CD4-positive, alpha-beta T cell treated with Interleukin-15 for 1 hour (primary cell): ENCODE results near the gene DBN1.

ENCODE experiments used
- DNase-seq: peaks from one replicate; pipeline ENCODE4 v3.0.0-alpha.2; 2020

DBN1 gene

DNA sequence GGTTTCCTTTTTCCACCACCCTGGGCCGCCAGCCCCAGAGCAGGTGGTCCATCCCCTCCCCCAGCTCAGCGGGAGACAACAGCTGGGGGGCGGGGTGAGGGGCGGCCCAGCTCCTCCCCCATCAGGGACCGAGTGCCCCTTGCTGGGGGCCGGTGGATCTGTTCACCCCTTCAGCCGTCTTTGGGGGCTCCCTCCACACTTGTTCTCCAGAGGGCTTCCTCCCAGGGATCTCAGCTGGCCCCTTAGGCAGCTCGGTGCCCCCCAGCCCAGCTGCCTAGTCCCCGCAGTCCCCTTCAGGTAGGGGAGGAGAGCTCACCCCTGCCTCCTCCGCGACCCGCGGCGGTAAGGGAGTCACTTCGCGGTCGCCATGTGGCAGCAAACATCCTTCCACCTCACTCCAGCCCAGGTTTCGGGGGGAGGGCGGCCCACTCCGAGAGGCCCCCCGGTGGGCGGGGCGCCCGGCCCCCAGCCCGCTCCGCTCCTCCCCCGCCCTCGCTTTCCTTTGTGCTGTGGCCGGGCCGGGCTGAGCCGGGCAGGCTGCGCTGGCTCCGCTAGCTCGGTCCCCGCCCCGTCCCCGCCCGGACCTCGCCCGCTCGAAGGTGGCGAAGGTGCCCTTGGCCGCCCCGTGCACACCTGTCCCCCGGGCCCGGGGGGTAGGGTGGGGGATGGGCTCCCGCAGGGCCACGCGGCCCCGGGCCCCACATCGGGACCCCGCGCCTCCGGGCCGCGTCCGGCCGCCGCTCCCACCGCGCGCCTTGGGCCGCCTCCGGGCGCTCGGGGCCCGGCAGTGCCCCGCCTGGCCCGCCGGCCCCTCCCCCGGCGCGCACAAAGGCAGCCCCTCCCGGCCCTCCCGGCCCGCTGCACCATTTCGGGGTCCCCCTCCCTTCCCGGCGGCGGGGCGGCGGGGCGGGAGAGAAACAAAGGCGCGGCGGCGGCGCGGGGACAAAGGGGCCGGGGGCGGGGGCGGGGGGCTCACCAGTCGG lies 683 bp downstream of the DBN1 start:
- DNase-seq: peak; percentile 69

DNA sequence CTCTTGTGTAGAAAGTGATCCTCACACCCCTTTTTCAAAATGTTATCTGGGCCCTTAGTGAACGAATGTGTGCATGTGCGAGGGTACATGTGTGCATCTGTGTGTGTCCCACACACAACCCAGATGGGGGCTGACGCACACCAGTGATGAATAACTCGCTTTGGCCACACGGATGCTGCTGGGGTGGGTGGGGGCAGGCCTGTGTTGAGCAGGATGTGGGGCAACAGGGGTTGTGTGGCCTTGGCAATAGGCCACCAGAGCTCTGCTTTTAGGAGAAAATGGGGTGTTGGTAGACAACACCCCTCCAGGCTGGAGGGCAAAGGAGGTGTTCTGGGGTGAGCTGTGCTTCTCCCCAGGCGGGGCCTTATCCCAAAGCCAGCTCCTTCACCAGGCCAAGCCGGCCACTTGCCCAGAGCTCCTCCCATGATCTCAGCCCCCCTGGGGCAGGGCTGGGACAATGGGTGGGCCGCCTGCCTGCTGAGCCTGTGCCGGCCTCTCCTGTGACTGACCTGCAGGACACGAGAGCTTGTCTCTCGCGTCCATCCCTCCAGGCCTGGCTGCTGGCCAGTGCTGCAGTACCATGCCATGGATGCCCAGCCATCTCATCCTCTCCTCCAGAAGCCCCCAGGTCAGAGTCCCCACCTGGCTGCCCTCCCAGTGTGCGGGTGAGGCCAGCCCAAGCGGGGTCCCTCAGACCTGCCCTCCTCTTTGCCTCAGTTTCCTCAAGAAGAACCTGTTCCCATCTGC lies 1.7 kb downstream of the DBN1 start:
- peak; percentile 38 for DNase-seq

DNA sequence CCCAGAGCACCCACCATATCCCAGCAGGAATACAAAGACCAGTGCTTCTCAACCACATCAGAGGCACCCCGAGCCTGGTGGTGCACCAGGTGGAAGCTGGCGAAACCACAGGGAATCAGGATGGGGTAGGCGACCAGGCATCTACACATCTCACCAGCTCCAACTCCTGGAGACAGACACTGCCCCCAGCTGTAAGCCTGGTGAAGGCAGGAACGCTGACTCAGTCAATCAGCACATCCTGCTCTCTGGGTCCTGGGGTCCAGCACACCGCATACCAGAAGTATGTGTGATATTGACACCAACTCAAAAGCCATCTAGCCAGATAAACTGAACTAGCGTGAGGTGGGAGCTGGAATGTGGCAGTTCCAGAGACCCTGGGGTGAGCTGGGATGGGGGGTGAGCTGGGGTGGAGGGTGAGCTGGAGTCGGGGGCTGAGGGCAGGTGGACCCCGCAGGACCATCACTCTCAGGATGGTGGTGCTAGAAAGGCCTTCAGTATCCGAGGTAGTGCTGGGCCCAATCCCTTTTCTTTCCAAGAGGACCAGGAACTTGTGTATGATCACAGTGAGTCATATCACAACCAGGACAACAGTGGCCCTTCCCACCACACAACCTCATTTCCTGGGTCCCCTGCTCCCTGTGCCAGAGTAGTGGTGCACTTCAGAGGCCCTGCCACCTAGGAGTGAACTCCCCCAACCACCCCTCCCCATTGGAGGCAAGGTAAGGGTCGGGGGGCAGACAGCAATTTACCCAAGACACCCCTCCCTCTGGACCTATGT lies 2.5 kb downstream of the DBN1 start:
- DNase-seq: no peak

DNA sequence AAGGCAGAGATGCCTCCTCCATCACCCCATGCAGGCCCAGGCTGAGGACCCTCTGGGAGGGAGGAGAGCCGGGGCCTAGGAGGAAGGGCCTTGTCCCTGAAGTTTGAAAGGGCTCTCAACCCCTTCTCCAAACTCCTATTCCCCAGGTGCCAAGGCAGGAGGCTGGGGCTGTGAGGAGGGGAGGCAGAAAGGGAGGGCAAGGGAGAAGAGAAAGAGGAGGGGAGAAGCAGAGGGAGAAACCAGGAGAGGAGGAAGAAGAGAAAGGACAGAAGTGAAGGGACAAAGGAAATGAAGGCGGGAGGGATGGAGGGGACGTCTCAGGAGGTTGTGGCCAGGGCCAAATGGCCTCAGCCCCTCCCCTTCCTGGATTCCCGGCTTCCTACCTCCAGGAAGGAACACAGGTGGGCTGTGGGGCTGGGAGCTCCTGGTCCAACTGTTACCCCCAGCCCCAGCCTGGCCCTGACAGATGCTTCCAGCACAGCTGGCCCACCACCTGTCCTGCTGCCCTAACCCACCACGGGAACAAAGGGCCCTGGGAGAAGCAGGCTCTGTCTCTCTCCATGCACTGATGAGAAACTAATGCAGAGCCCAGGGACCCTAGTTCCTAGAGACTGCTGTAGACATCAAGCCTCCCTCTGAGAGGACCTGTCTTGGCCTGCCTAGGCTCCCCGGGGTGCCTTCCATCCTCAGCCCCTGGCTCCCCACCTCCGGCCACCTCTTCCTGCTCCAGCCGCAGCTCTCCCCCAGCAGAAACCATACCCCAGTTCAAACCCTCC lies 3.5 kb downstream of the DBN1 start:
- DNase-seq: no peak

DNA sequence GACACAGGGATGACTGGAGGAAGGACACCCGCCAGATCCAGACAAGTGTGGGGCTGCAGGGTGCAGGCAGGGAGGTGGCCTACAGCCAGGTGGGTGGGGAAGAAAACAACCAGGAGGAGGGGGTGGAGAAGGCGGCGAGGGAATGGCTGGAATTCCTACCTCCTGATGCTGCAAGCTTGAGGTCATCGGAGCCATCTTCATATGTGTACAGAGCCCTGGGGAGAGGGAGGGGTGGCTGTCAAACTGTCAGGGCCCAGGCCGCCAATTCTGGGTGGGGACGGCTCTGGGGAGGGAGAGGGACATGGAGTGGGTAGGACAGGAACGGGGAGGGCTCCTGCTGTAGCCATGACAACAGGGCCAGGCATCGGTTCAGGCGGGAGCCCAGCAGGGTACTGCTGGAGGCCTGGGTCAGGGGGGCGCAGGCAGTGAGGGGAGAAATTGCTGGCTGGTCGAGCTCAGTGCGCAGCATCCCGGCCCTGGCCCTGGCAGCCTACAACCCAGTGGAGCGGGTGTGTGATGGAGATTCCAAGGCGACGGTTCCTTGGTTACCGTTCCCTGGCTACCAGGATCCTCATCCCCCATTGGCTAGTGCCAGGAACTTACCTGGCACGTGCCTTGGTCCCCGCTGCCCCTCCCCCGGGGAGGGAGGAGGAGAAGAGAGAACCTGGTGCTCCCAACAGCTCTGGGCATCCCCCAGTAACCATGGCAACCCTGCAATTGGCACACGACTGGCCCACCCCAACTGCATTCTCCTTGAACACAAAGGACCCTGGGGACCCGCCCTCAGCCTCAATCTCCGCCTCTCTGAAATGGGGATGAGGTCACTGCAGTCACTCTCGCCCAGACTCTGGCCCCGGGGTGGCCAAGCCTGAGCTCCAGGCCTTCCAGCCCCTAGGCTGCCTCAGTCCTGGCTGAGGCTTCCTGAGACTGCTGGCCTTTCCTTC lies 4.5 kb downstream of the DBN1 start:
- DNase-seq: no peak

DNA sequence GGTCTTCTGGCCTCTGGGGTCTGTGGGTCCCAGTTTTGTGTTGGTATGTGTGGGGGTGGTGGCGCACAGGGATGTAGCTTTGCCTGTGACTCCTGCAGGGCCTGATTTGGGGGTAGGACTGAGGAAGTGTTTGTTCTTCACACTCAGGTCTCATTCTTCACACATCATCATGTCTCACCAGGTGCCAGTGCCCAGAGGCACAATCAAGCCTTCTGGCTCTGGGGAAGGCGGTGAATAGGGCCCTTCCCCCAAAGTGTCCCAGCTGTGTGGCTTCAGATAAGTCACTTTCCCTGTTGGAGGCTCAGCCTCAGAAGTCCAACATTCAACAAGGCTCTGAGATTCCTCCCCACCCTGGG lies 5.1 kb downstream of the DBN1 start:
- no peak for DNase-seq

DNA sequence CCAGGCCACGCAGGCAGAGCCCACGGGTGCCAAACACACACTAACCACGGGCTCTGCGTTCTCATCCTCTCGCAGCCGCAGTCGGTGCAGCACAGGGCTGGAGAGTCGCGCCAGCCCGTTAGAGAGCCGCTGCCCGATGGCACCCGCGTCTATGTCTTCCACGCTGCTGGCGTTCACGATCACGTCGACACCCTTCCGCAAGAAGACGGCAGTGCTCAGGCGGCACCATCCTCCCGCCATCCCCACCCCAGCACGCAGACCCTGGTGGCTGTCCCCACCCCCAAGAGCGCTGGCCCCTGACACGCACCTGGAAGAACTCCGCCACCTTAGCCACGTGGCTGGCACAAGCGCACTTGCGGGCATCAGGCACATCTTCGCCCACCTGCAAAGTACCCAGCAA lies 6.0 kb downstream of the DBN1 start:
- DNase-seq: no peak

DNA sequence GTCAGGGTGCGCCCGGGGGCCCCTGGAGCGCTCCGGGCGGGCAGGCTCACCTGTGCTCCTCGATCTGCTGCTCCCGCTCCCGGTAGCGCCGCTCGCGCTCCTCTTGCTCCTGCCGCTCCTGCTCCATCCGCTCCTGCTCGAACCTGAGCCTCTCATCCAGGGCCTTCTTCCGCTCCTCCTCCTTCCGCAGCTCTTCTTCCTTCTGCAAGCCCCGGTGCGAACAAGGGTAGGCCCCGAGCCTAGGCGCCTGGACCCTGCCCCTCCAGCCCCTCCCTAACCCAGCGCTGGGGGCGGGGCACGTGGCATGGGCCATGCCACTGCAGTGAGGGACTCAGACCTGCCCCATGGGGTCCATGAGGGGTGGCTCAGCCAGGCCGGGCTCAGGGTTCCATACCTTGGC lies 6.6 kb downstream of the DBN1 start:
- no peak for DNase-seq

DNA sequence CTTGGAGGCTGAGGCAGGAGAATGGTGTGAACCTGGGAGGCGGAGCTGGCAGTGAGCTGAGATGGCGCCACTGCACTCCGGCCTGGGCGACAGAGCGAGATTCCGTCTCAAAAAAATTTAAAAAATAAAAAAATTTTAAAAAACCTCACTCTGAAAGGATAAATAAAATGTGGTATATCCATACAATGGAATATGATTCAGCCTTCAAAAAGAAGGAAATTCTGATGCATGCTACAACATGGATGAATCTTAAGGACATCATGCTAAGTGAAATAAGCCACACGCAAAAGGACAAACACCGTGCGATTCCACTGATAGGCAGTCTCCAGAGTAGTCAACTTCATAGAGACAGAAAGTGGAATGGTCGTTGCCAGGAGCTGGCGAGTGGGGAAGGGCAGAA lies 8.4 kb downstream of the DBN1 start:
- no peak for DNase-seq

DNA sequence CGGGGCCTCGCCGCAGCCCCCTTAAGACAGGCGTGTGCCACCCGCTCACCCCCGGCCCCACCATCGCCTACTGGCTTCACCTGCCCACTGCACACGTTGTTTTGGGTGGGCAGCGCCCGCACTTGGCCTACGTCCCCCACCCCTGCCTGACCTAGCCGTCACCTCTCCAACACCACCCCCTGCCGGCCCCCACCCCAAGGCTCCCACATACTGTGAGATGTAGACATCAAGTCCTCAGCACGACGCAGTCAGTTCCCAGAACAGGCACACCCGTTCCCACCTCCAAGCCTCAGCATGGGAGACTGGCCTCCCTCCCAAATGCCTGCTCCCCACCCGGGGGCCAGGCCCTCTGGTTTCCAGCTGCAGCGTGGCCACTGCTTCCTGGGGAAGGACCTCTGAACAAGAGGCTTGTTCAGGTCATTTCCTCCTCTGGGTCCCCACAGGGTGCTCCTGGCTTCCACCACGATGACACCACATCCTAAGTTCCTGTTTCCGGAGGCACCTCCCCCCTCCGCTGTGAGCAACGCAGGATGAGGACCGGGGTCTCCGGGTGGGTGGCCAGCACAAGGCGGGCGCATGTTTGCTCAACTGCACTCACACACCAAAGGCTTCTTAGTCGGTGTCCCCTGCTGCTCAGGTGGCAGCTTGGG lies 11.3 kb downstream of the DBN1 start:
- DNase-seq: peak; percentile 62

DNA sequence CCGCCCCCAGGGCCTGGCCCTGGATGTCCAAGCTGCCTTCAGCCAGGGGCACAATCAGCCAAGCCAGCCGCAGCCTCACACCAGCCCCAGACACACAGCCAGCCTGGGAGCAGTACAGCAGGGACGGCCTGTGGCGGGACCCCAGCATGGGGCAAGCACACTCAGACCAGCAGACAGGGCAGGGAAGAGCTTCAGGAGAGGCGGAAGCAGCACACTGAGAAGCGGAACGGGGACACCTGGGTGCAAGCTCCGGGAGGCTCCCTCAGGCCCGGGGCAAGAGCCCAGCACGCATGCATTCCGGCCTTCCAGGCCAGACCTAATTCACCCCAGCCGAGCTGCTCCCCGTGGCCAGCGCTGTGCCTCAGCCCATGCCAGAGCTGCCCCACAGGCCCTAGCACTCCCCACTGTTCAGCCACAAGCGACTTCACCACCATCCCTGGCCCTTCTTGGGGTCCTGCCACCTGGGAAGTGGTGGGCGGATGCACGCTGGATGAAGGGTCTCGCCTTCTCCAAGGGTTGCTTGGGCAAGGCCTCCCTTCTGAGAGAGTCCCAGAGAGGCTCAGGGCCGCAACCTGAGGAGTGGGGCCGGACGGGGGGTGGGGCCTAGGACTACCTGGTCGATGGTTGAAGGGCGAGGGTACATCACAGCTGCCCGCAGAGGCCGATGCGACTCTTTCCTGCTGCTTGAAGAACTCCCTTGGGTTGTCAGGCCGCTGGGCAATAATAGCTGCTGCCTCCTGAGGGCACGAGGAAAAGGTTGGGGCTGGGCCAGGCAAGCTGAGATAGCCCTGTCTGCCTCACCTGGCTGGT lies 13.4 kb downstream of the DBN1 start:
- DNase-seq: no peak

DNA sequence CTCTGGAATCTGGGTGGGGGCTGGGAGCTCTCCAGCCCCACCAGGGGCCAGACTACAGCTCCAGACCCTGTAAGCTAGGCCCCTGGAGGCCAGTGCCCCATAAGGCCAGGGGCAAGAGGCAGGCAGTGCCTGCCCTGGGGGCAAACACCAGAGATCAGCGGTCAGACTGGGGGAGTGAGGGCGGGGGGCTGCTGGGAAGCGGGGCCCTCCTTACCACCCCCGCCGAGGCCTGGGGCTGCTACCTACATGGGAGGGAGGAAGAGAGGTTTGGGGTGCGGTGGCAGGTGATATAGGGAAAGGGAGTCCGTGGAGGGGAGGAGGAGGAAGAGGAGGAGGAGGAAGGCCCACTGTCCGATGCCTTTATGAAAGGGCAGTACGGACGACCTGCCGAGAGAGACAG lies 14.1 kb downstream of the DBN1 start:
- DNase-seq: no peak

DNA sequence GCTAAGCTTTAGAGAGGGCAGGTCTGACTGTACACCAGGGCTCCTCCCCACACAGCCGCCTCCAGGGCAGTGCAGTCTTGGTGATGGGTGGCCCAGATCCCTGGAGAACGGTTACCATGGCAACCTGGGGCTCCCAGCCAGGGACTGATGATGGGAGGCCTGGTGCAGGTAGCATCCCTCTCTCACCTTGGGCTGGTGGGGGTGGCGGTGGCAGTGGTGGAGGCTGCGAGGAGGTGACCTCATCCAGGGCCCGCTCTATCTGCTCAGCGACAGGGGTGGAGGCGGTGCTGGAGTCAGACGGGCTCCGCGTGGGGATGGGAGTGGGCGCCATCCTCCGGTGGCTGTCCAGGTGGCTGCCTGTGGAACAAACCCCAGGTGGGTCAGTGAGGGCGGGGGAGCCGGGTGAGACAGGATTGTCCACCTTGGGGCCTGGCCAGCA lies 14.5 kb downstream of the DBN1 start:
- DNase-seq: no peak

DNA sequence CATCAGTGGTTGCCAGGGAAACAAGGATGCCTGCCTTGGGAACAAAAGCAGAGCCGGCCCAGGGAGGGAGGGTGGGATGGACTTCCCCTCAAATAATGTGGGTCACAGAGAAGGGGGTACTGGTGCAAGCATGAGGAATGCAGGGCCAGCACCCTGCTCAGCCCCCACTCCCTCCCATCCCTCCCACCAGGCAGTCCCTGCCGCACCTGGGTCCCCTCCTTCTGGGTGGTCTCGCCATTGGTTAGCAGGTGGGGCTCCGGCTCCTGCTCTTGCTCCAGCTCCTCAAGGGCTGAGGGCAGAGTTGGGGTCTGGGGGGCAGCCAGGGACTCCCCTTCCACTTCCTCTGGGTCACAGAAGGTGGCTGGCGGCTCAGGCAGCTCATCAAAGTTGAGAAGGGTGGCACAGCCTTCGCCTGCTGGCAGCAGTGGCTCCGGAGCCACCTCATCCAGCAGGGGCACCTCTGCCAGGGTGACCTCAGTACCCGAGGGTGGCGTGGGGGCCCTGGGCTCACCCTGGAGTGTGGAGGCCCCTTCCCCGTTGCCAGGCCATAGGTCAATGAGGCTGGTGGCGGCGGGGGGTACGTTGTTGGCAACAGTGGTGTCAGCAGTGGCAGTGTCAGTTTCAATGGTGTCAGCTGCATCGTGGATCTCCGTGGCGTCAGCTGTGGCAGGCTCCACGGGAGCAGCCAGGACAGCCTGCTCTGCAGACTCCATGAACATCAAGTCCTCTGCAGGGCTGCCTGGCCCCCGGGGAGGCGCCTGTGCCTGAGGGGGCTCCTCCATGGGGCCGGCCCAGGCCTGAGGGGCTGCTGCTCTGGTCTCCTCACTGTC lies 15.4 kb downstream of the DBN1 start:
- DNase-seq: no peak

DNA sequence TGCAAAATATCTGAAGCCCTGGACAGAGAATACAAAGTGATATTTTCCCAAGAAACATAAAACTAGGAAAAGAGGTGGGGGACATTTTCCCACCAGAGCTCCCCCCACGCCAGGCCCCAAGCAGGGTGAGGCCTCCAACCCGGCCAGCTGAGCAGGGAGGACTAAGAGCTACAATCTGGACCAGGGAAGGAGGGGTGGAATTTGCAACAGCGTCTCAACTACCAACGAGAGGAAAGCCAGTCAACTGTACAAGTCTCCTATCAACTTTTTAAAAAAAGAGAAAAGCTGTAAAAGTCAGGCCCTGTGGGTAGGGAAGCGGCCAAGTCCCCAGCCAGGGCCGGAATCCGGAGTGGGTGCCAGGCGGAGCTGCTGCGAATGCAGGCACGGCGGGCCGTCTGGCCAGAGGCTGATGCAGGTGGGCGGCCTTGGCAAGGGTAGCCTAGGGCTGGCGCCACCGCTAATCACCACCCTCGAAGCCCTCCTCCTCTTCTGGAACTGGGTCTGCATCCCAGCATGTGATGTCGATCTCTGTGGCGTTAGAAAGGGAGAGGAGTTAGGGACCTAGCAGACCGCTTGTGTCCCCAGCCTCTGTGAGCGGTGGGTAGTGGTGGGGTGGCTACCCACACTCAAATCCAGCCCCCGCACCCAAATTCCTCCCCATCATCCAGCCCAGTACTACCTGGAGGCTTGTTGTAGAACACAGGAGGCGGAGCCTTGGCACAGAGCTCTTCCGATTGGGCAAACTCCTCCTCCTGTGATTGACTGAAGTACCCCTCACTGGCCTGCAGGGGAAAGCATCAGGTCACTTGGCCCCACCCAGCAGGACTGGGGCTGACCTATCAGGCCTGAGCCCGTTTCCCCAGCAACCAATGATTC lies 16.2 kb downstream of the DBN1 start:
- peak; percentile 89 for DNase-seq

DNA sequence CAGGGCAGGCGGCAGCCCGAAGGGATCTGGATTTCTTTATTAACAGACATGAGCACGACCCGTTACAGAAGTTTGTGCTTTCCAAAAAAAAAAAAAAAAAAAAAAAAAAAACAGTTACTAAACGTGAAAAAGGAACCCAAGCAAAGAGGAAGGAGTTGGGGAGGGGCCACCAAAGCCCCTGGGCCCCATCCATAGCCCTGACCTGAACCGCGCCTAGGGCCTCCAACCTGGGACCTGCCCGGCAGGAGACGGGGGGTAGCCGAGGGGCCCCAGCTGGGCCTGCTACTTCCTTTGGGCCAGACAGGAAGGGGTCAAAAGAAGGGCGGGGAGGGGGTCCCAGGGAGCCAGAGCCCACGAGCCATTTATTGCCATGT lies 16.9 kb downstream of the DBN1 start:
- no peak for DNase-seq

DNA sequence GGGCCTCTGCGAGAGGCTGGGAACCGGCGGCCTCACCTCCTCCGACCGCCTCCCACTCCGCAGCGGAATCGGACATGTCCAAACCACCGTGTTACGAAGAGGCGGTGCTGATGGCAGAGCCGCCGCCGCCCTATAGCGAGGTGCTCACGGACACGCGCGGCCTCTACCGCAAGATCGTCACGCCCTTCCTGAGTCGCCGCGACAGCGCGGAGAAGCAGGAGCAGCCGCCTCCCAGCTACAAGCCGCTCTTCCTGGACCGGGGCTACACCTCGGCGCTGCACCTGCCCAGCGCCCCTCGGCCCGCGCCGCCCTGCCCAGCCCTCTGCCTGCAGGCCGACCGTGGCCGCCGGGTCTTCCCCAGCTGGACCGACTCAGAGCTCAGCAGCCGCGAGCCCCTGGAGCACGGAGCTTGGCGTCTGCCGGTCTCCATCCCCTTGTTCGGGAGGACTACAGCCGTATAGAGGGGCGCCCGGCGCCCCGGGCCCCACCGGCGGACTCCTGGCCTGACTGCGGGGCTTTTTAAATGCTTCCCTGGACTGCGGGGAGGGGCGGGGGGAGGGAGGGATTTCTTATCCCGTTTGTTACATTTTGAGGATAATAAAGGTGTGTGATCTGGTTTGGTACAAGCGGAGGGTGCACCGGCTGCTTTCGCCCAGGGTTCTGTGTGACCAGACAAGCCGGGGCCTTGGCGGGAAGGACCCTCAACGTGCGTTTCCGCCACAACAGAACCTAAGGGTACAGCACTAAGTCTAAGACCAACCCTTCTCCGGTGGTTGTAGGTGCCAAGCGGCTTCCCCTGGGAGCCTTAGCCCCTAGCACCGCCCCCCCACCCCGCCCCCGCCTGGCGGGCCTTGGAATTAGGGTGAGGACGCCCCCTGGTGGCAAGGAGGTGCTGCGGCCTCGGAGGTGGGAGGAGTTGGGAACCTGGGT lies 17.5 kb downstream of the DBN1 start:
- DNase-seq: peak; percentile 90
